NCI-H2107 treated with DMSO at 0.1 percent for 48 hours (cell line): ENCODE data around the gene SLC2A11.
"Not testable (repeated sequence)": the region's sequence is repeated elsewhere in the genome, so short reads cannot be mapped to it uniquely, and the experiment has no call there.

Source experiments
- DNase-seq: peaks from one replicate; lab custom pipeline; 2025; ENCODE audit not compliant: unreplicated experiment; lab: John Stamatoyannopoulos, UW

The SLC2A11 gene

GRCh38 chr22:23845265-23846080 lies 12.2 kb upstream of the SLC2A11 start:
- no peak for DNase-seq

DNA sequence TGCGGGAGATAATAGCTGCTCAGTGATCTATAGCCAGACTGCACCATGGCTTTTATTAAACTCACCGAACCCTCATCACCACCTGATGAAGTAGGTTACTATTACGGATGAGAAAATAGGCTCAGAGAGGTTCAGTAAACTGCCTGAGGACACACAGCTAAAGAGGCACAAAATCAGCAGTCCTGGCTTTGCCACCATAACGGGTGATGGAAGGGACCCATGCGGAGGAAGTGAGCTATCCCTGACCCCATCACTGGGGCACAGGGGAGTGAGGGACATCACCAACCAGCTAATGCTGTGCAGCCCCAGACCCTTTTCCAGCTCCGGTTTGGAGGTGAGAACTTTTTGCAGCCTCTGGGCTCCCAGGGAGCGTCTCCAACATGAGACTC lies 11.6 kb upstream of the SLC2A11 start:
- DNase-seq, result no peak

- DNase-seq, result no peak
Measured at GRCh38 chr22:23847310-23847920, 10.3 kb upstream of the SLC2A11 start.

GRCh38 chr22:23847991-23848864 lies 9.4 kb upstream of the SLC2A11 start:
- DNase-seq, result no peak

DNA sequence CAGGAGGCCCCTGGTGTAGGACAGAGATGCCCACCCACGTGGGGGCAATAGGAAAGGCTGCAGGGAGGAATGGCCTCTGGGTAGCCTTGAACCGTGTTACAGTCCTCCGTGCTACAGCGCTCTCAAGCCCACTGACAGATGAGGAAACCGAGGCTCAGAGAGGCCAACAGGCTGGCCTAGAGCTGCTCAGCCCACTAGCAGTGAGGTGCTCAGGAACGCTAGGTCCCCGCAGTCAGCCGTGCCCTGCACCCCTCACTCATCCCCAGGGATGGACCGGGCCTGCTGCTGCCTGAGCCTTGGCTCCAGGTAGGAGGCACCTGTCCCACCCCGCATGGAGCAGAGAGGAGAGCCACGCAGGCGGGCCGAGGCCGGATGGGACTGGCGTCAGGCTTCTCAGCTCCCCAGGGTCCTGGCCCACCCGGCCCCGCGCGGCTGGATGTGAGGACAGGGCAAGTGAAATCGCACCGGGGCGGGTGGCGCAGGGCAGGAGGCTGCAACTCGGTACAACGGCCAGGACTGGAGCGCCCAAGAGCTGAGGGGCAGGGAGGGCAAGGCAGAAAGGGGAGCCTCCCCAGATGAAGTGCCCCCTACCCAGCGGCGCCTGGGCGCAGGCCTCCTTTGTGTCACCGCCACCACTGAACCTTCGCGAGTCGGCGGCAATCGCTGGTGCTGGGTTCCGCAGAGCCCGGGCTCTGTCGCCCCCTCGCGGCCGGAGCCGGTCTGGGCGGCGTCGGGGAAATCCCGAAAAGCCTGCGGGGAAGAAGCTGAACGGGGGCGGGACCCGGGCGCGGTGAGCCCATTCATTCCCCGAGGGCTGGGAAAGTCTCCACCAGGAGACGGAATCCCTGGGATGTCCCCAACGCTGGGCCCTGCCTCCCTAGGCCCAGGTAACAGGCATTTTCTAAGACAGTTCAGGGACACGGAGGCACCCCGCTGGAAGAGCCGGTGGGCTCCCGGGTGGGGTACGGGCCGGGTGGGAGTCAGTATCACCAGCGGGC lies 8.4 kb upstream of the SLC2A11 start:
- peak; percentile 28 for DNase-seq

- no peak for DNase-seq
Measured at GRCh38 chr22:23850136-23850611, 7.5 kb upstream of the SLC2A11 start.

DNA sequence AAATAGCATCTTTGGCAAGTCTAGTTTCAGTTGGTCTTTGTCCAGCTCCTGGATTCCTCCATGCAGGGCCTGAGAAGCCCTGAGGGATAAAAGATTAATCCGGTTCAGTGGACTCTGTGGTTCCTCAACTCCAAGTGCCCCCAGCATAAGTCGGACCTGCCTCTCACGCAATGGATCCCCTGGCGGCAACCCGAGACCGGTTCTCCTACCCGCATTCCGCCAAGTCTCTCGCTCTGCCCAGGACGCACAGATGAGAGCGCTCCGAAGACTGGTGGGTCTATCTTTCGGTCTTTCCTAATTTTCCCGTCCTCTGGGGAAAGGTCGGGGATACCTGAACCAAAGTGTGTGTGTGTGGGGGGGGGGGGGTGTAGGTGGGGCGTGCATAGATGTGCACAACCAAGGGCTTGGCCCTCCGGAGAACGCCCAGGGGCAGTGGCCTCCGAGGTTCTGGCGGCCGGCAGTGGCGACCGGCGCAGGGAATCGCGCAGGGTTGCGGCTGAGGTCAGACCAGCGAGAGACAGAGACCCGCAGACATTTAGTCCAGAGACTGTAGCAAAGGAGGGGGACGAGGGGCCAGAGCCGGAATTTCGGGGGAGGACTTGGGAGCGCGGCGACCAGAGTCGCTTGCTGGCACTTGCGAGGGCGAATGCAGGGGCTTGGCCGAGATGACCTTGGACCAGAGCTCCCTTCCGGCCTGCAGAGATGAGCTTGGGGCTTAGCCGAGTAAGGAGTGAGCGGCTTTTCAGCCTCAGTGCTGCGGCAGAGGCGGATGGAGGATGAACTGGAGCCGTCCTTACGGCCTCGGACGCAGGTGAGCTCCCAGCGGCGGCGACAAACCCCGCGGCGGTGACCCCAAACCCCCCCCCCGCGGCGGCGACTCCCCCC lies 712 bp upstream of the SLC2A11 start:
- DNase-seq, result no peak

DNA sequence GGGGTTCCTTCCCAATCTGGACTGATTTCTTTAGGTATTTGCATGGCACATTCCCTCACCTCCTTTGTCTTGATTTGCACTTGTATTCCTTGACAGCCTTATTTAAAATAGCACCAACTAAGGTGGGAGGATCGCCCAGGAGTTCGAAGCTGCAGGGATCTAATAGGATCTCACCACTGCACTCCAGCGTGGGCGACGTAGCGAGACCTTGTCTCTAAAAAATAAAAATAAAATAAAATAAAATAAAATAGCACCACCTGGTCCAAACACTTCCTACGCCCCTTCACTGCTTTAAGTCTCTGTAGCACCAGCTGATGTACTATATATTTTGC lies 775 bp downstream of the SLC2A11 start:
- no peak for DNase-seq

DNA sequence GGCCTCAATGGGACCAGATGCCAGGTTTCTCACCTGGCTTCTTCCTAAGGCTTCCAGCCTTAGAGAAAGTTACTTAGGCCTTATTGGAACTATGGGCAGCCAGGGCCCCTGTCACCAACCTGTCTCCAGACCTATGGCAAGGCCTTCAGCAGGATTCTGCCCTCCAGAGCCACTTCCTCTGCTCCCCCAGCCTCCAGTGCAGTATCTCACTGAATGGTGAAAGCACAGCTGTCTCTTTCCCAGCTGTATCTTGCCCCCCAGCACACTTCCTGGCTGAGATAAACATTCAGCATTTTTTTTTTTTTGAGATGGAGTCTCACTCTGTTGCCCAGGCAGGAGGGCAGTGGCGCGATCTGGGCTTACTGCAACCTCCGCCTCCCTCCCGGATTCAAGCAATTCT lies 1.5 kb downstream of the SLC2A11 start:
- DNase-seq, result no peak

DNA sequence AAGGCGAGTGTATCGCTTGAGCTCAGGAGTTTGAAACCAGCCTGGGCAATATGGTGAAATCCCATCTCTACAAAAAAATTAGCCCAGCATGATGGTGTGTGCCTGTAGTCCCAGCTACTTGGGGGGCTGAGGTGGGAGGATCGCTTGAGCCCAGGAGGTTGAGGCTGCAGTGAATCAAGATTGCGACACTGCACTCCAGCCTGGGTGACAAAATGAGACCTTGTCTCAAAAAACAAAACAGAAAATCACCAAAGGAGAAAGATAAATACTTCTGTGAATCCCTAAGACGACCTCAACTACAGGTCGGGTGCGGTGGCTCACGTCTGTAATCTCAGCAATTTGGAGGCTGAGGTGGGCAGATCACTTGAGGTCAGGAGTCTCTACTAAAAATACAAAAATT lies 2.5 kb downstream of the SLC2A11 start:
- not testable (repeated sequence) for DNase-seq

DNA sequence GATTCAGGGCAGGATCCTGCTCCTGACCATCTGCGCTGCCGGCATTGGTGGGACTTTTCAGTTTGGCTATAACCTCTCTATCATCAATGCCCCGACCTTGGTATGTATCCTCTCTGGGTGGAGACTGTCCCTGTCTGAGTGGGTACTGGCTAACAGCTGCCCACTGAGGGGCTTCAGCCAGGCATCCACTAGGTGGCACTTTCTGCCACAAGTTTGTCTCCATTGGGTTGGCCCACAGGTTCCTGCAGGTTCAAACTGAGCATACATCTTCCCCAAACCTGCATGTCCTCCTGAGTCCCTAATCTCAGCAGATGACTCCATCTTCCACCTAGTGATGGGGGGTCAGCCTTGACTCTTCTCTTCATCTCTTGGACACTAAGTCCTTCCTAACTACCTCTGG lies 4.4 kb downstream of the SLC2A11 start:
- peak; percentile 31 for DNase-seq

DNA sequence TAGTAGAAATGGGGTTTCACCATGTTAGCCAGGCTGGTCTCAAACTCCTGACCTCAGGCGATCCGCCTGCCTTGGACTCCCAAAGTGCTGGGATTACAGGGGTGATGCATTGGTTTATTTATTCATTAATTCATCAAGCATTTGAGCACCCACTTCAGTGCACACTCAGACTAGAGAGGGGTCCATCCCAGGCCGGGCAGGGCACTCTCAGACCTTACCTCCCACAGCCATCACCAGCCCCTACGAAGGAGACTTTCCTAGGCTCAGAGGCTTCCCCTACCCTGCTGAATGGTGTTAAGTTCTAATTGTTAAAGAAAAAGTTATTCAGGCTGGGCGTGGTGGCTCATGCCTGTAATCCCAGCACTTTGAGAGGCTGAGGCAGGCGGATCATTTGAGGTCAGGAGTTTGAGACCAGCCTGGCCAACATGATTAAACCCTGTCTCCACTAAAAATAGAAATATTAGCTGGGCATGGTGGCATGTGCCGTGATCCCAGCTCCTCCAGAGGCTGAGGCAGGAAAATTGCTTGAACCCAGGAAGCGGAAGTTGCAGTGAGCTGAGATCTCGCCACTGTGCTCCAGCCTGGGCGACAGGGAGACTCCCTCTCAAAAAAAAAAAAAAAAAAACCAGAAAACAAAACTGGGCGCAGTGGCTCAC lies 7.0 kb downstream of the SLC2A11 start:
- DNase-seq, result not testable (repeated sequence)

DNA sequence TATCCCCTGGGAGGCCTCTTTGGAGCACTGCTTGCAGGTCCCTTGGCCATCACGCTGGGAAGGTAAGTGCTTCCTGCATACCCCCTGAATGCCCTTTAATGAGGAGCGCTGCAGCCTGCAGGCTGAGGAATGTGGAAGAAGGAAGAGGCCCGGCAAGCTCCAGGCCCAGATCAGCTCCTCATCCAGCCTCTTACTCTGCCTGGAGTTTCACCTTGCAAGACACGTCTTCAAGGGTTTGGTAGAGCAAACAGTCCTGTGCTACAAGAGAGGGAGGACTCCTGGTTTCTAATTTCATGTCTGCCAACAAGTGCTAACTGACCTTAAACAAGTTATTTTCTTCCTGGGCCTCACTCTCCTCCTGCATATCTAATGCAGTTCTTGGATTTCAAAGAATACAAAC lies 10.9 kb downstream of the SLC2A11 start:
- DNase-seq, result no peak

DNA sequence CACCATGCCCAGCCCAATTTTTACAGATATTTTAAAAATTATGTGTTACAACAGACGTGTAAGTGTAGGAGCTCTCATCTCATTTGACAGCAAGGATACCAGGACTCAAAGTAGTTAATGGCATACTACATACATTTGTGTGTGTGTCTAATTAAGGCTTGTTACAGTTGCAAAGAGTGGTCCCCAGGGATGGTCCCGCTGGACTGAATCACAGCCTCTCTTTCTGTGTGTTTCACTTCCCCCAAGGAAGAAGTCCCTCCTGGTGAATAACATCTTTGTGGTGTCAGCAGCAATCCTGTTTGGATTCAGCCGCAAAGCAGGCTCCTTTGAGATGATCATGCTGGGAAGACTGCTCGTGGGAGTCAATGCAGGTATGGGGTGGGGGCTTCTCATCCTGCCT lies 17.2 kb downstream of the SLC2A11 start:
- DNase-seq, result no peak

DNA sequence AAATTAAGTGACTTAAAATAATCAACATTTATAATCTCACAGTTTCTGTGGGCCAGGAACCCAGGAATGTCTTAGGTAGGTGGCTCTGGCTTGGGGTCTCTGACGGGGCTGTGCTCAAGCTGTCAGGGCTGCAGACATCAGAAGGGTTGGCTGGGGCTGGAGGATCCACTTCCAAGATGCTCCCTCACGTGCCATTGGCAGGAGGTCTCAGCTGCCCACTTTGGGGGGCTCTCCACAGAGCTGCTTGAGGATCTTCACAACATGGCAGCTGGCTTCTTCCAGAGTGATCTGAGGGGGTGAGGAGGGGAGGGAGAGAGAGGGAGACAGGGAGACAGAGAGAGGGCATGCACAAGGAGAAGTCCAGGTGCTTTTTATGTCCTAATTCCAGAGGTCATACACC lies 18.1 kb downstream of the SLC2A11 start:
- DNase-seq, result no peak

- no peak for DNase-seq
Measured at GRCh38 chr22:23877566-23877965, 19.9 kb downstream of the SLC2A11 start.

- DNase-seq, result no peak
Measured at GRCh38 chr22:23878219-23878618, 20.5 kb downstream of the SLC2A11 start.

DNA sequence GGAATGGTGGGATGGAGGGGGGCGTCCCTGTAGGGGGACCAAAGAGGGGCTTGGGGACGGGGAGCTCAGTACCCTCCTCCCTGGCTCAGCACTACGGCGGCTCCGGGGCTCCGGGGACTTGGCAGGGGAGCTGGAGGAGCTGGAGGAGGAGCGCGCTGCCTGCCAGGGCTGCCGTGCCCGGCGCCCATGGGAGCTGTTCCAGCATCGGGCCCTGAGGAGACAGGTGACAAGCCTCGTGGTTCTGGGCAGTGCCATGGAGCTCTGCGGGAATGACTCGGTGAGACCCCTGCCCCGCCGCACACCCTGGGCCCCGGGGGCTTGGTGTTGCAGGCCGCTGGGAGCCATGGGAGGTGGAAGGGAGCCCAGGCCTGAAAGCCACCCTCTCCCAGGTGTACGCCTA lies 24.7 kb downstream of the SLC2A11 start:
- no peak for DNase-seq

DNA sequence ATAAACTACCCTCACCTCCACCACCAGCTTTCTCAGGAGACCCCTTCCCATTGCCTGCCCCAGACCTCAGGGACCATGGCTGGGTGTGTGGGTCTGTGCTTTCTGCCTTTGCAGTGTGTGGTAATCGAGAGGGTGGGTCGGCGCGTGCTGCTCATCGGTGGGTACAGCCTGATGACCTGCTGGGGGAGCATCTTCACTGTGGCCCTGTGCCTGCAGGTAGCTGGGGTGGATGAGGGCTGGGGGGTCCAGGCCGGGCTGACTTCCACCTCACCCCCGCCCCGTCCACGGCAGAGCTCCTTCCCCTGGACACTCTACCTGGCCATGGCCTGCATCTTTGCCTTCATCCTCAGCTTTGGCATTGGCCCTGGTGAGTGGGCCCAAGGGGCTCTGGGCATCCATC lies 26.0 kb downstream of the SLC2A11 start:
- DNase-seq, result no peak
